HepG2 (cell line): Measurements from ENCODE around the gene CPLX3. TPM values are rescaled to one million over a fixed set of nuclear protein-coding genes. Genes with fewer than 3 reads are reported as not detected.

ENCODE experiments used
- FOXA1 ChIP-seq, 2 experiments: fragments of 450-650 bp in 1 of 2; sonication (generic) in 1 of 2; formaldehyde crosslinking in 1 of 2; IDR thresholded peaks; 2 replicates each; pipeline versions ENCODE4 v1.4.0 to v1.6.1; 2016 to 2020; ENCODE audit warnings: missing genetic modification reagents in 1 of 2
- HMGXB3 ChIP-seq: sonication (generic); formaldehyde crosslinking; IDR thresholded peaks from 2 replicates; pipeline ENCODE4 v1.4.0; 2020; ENCODE audit warnings: missing genetic modification reagents, borderline replicate concordance
- MEIS2 ChIP-seq: sonication (generic); formaldehyde crosslinking; IDR thresholded peaks from 2 replicates; pipeline ENCODE4 v1.9.0; 2021; ENCODE audit warnings: mild to moderate bottlenecking, missing genetic modification reagents
- NONO ChIP-seq, 2 experiments: fragments of 450-650 bp in 1 of 2; sonication (generic) in 1 of 2; formaldehyde crosslinking in 1 of 2; IDR thresholded peaks in 1 of 2; conservative IDR thresholded peaks in 1 of 2; 2 replicates each; pipeline versions ENCODE4 v1.6.1 to v1.8.0; 2017 to 2022; ENCODE audit warnings: mild to moderate bottlenecking in 1 of 2, missing genetic modification reagents in 1 of 2, moderate library complexity in 1 of 2
- PCBP1 ChIP-seq: fragments of 200-400 bp; formaldehyde crosslinking; IDR thresholded peaks from 2 replicates; pipeline ENCODE4 v1.6.1; 2017; ENCODE audit warnings: mild to moderate bottlenecking, low read depth, low read length, borderline replicate concordance
- RFX5 ChIP-seq: IDR thresholded peaks from 2 replicates; pipeline ENCODE4 v1.6.1; 2011; ENCODE audit warnings: low read depth, low read length, improper control_type of control experiment
- SNAPC4 ChIP-seq: sonication (generic); formaldehyde crosslinking; IDR thresholded peaks from 2 replicates; pipeline ENCODE4 v1.4.0; 2020; ENCODE audit warnings: mild to moderate bottlenecking, missing genetic modification reagents
- STAG1 ChIP-seq: sonication (generic); formaldehyde crosslinking; IDR thresholded peaks from 2 replicates; pipeline ENCODE4 v1.4.0; 2020; ENCODE audit warnings: missing genetic modification reagents
- ZBTB3 ChIP-seq: sonication (generic); formaldehyde crosslinking; IDR thresholded peaks from 2 replicates; pipeline ENCODE4 v1.4.0; 2020; ENCODE audit warnings: low read depth, mild to moderate bottlenecking, moderate library complexity, missing genetic modification reagents, borderline replicate concordance
- ZNF138 ChIP-seq: sonication (generic); formaldehyde crosslinking; IDR thresholded peaks from 2 replicates; pipeline ENCODE4 v1.5.0; 2020; ENCODE audit warnings: mild to moderate bottlenecking, low read depth, missing genetic modification reagents
- ZNF513 ChIP-seq: sonication (generic); formaldehyde crosslinking; conservative IDR thresholded peaks from 2 replicates; pipeline ENCODE4 v1.5.0; 2020; ENCODE audit warnings: missing genetic modification reagents
- ZNF678 ChIP-seq: sonication (generic); formaldehyde crosslinking; IDR thresholded peaks from 2 replicates; pipeline ENCODE4 v1.4.0; 2020; ENCODE audit warnings: mild to moderate bottlenecking, missing genetic modification reagents
- polyA plus RNA-seq, 8 experiments: library from polyadenylated mRNA; depleted of rRNA in 3 of 8; stranded (reverse) in 7 of 8; unstranded in 1 of 8; fragments of >200 nt; fragmentation: Illumina TruSeq in 4 of 8; extraction: Trizol in 4 of 8; gene quantifications; 2 replicates each; pipeline versions ENCODE4 v1.2.1 to v1.2.3, GENCODE V29; 2011 to 2016; ENCODE audit warnings: low read depth in 4 of 8, missing spikeins in 1 of 8, mixed read lengths in 1 of 8; ENCODE audit not compliant: insufficient read depth in 1 of 8
- total RNA-seq, 5 experiments: library from RNA; depleted of rRNA; stranded (reverse); fragments of >200 nt; fragmentation: Illumina TruSeq; extraction: Trizol; gene quantifications; 2 replicates each; pipeline ENCODE4 v1.2.3, GENCODE V29; 2016; ENCODE audit warnings: low read depth in 1 of 5

The CPLX3 gene
- total and polyA plus RNA-seq, 2 of the 13 experiments (the other 11 are each of a cell fraction or from before 2014, with no cell fraction given), result not detected

- TF ChIP-seq ZNF678 (CRISPR knock-in tag) (peak; percentile 16; the same call in 1 of the 2 replicates), HMGXB3 (no peak), NONO (IDR thresholded peaks at IDR 0.05) (no peak), NONO (CRISPR knock-in tag; conservative IDR thresholded peaks at IDR 0.05) (no peak; the same call in 1 of the 2 replicates), FOXA1 (IDR thresholded peaks at IDR 0.05) (no peak), FOXA1 (CRISPR knock-in tag; IDR thresholded peaks at IDR 0.05) (no peak), RFX5 (no peak), MEIS2 (peak; percentile 35; the same call in 1 of the 2 replicates), ZBTB3 (CRISPR knock-in tag) (0 out of 2 replicates have a peak, but pooled peaks have one; percentile 42), PCBP1 (no peak), STAG1 (CRISPR knock-in tag) (peak; percentile 19; the same call in 1 of the 2 replicates), ZNF138 (CRISPR knock-in tag) (no peak), SNAPC4 (no peak), ZNF513 (CRISPR knock-in tag) (no peak)
- TF ChIP-seq, all 625 proteins: peak for 178
These were observed 16.4 kb downstream of the CPLX3 start, which contains the start of gene ULK3 (continued) for GRCh38 chr15:74842581-74843444.
